K562 (cell line): ENCODE data around the gene ELOB. TPM values are rescaled to one million over a fixed set of nuclear protein-coding genes. Genes with fewer than 3 reads are reported as not detected.

ENCODE experiments used
- AFF4 ChIP-seq: sonication (generic); formaldehyde crosslinking; IDR thresholded peaks from 2 replicates; pipeline ENCODE4 v1.8.0; 2023; ENCODE audit warnings: mild to moderate bottlenecking, missing genetic modification reagents
- BACH1 ChIP-seq: fragments of 200-800 bp; sonication (Bioruptor generic); IDR thresholded peaks from 2 replicates; pipeline ENCODE4 v1.6.1; 2016; ENCODE audit warnings: missing genetic modification characterization, missing compliant biosample characterization
- CGGBP1 ChIP-seq: fragments of 250-450 bp; sonication (Bioruptor Pico); IDR thresholded peaks from 2 replicates; pipeline ENCODE4 v1.9.0; 2021; ENCODE audit warnings: mild to moderate bottlenecking
- PCBP1 ChIP-seq: fragments of 200-400 bp; formaldehyde crosslinking; IDR thresholded peaks from 2 replicates; pipeline ENCODE4 v1.6.1; 2018; ENCODE audit warnings: mild to moderate bottlenecking, low read depth, low read length; ENCODE audit not compliant: poor library complexity, severe bottlenecking
- PHB ChIP-seq: fragments of 250-450 bp; sonication (Bioruptor Pico); IDR thresholded peaks from 2 replicates; pipeline ENCODE4 v1.5.0; 2021
- POLR3A ChIP-seq: IDR thresholded peaks from 2 replicates; pipeline ENCODE4 v1.6.1; 2011; ENCODE audit warnings: borderline replicate concordance, mild to moderate bottlenecking, moderate library complexity; ENCODE audit not compliant: insufficient read length, insufficient read depth; ENCODE audit errors: extremely low read depth
- SUPT5H ChIP-seq: fragments of 450-650 bp; IDR thresholded peaks from 2 replicates; pipeline ENCODE4 v1.6.1; 2016
- polyA plus RNA-seq, 8 experiments: library from polyadenylated mRNA; depleted of rRNA in 4 of 8; stranded (reverse) in 5 of 8; unstranded in 3 of 8; fragments of >200 nt; fragmentation: Nextera tagmentation in 2 of 8; fragmentation: Illumina TruSeq in 1 of 8; extraction: Ambion mirVana in 2 of 8; extraction: Trizol in 1 of 8; gene quantifications; 2 replicates each; pipeline versions ENCODE4 v1.2.1 to v1.2.3, GENCODE V29; 2011 to 2014; ENCODE audit warnings: inconsistent platforms in 1 of 8, missing spikeins in 1 of 8
- total RNA-seq, 7 experiments: library from RNA; depleted of rRNA in 6 of 7; stranded (reverse); fragments of >200 nt in 6 of 7; fragmentation: Illumina TruSeq in 2 of 7; extraction: Trizol in 2 of 7; gene quantifications; 2 replicates each; pipeline versions ENCODE4 v1.2.1 to v1.2.3, GENCODE V29; 2011 to 2021; ENCODE audit warnings: low replicate concordance in 1 of 7
- TF ChIP-seq, protein P1 (sequence below): fragments of 450-650 bp; formaldehyde crosslinking; conservative IDR thresholded peaks from 2 replicates; pipeline ENCODE4 v1.4.0; 2022; ENCODE audit warnings: mild to moderate bottlenecking, missing genetic modification characterization

ELOB gene
- total and polyA plus RNA-seq, 9 of the 15 experiments (the other 6 are each of a cell fraction or from before 2014, with no cell fraction given): 63.2 to 791 (median 237) TPM

DNA sequence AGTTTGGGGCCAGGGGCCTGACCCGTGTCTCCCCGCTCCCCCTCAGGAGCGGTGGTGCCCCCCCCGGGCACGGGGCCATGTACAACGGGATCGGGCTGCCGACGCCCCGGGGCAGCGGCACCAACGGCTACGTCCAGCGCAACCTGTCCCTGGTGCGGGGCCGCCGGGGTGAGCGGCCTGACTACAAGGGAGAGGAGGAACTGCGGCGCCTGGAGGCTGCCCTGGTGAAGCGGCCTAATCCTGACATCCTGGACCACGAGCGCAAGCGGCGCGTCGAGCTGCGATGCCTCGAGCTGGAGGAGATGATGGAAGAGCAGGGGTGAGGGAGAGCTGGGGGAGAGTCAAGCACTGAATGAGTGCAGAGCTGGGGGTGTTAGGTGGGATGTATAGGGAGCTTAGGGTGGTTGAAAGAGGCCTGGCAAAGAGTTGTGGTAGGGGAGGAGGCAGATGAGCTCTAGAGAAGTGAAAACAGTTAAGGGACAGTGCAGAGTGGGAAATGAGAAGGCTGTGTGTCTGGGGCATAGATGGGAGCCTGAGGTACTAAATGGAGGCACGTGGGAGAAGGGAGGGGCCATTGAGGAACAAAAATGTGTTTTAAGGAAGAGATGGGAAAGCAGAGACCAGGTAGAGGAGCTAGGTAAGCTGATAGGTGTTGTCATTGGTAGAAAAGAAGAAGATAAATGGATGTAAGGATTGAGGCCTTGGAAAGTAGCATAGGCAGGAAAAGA, 20.6 kb downstream of the ELOB start (continued):
- TF ChIP-seq AFF4 (CRISPR knock-in tag): no peak
- peak; percentile 42; the same call in 1 of the 2 replicates for TF ChIP-seq SUPT5H
- TF ChIP-seq PHB (CRISPR knock-in tag): no peak
- peak; percentile 62 for TF ChIP-seq PCBP1
- TF ChIP-seq BACH1 (tag): no peak
- TF ChIP-seq CGGBP1 (CRISPR knock-in tag): no peak
- TF ChIP-seq, protein P1, sequence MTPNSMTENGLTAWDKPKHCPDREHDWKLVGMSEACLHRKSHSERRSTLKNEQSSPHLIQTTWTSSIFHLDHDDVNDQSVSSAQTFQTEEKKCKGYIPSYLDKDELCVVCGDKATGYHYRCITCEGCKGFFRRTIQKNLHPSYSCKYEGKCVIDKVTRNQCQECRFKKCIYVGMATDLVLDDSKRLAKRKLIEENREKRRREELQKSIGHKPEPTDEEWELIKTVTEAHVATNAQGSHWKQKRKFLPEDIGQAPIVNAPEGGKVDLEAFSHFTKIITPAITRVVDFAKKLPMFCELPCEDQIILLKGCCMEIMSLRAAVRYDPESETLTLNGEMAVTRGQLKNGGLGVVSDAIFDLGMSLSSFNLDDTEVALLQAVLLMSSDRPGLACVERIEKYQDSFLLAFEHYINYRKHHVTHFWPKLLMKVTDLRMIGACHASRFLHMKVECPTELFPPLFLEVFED (CRISPR knock-in tag): 0 out of 2 replicates have a peak, but pooled peaks have one; percentile 22
- TF ChIP-seq POLR3A: no peak
